Kidney (tissue), 14 donors: Measurements from ENCODE around the gene SHQ1. TPM values are rescaled to one million over a fixed set of nuclear protein-coding genes. Genes with fewer than 3 reads are reported as not detected.
"Not testable (repeated sequence)": the region's sequence is repeated elsewhere in the genome, so short reads cannot be mapped to it uniquely, and the experiment has no call there.

Source experiments
- DNase-seq, 5 donors: peaks; one replicate each; pipeline ENCODE4 v3.0.0-alpha.2; 2013 to 2020
- FAIRE-seq: peaks from 2 replicates; lab custom pipeline; 2012; peaks lifted over from hg19 to GRCh38; lab: Jason Lieb, UNC
- H3K27ac ChIP-seq, 2 donors: one replicate each; pipeline ENCODE4 v1.7.0; 2013; ENCODE audit warnings: low read depth in 2 of 2, low read length in 2 of 2, inconsistent platforms in 1 of 2
- H3K27me3 ChIP-seq: one replicate; pipeline ENCODE4 v1.7.1; 2013; ENCODE audit warnings: low read length, inconsistent platforms; ENCODE audit not compliant: control insufficient read depth, insufficient read depth
- H3K36me3 ChIP-seq, 3 donors: one replicate each; pipeline versions ENCODE4 v1.7.0 to v1.7.1; 2013; ENCODE audit warnings: low read length in 3 of 3, control low read depth in 1 of 3, inconsistent platforms in 1 of 3; ENCODE audit not compliant: insufficient read depth in 3 of 3, control insufficient read depth in 2 of 3
- H3K4me1 ChIP-seq, 3 donors: one replicate each; pipeline versions ENCODE4 v1.7.0 to v1.7.1; 2013; ENCODE audit warnings: low read length in 3 of 3, inconsistent platforms in 1 of 3, low read depth in 1 of 3; ENCODE audit not compliant: control insufficient read depth in 2 of 3, insufficient read depth in 2 of 3
- H3K4me3 ChIP-seq, 3 donors: one replicate each; pipeline versions ENCODE4 v1.7.0 to v1.8.1; 2013; ENCODE audit warnings: low read length in 3 of 3, control low read depth in 1 of 3, inconsistent platforms in 1 of 3
- H3K9ac ChIP-seq, 3 donors: one replicate each; pipeline versions ENCODE4 v1.7.0 to v1.7.1; 2013; ENCODE audit warnings: low read length in 3 of 3, control low read depth in 1 of 3, inconsistent platforms in 1 of 3
- H3K9me3 ChIP-seq, 3 donors: one replicate each; pipeline versions ENCODE4 v1.7.0 to v1.7.1; 2013; ENCODE audit warnings: low read length in 3 of 3, control low read depth in 1 of 3, inconsistent platforms in 1 of 3; ENCODE audit not compliant: control insufficient read depth in 2 of 3, insufficient read depth in 1 of 3
- CTCF ChIP-seq: IDR thresholded peaks from 3 replicates; pipeline ENCODE4 v1.5.1; 2012; ENCODE audit warnings: mild to moderate bottlenecking, moderate library complexity, borderline replicate concordance; ENCODE audit not compliant: insufficient read depth; ENCODE audit errors: extremely low read depth
- intact Hi-C: fragments of 100-400 bp; cut with DNase I; formaldehyde crosslinking; loops from one replicate; pipeline ENCODE4 v1.11.1; 2022
- polyA plus RNA-seq: library from polyadenylated mRNA; stranded (reverse); fragments of 350-450 nt; fragmentation: Illumina TruSeq; extraction: RNeasy Lipid Tissue Mini Kit (QIAGEN cat#74804); gene quantifications from one replicate; pipeline ENCODE4 v1.2.3, GENCODE V29; 2014; ENCODE audit warnings: low read depth, low replicate concordance; ENCODE audit not compliant: insufficient read depth
- total RNA-seq: library from RNA; stranded (reverse); fragmentation: NEBNext Ultra II Directional; extraction: Animal tissue kit (Norgen Biotek cat#: 25700); gene quantifications from one replicate; pipeline ENCODE4 v1.2.1, GENCODE V29; 2021
- donor health status: control.
- donor health status: control.
- donor health status: control.
- donor health status: control.
- donor health status: control.
- donor health status: DM: yes; HTN: yes; CAD: no.
- donor health status: Normal renal cell carcinoma (clear cell type).

SHQ1 gene
- total and polyA plus RNA-seq, 2 donors from 2014 or later: 8.1 to 23.1 TPM

- no peak for TF ChIP-seq CTCF
- H3K27me3 ChIP-seq: no peaks in the 10 kb centered on the region
- H3K36me3 ChIP-seq: no peaks in the 10 kb centered on the region
- H3K27ac ChIP-seq: no peak overlapping the region
- DNase-seq: no peak
- H3K4me1 ChIP-seq: no peaks in the 10 kb centered on the region
- H3K4me3 ChIP-seq: no peak overlapping the region
- no peak overlapping the region for H3K9ac ChIP-seq
- H3K9me3 ChIP-seq: no peaks in the 10 kb centered on the region
- intact Hi-C loops: no loop called here
- no peak for FAIRE-seq
Measured at GRCh38 chr3:72721683-72722381, 126.4 kb downstream of the SHQ1 start.

GRCh38 chr3:72720566-72720965, 127.7 kb downstream of the SHQ1 start:
- no peaks in the 10 kb centered on the region for H3K9me3 ChIP-seq
- H3K36me3 ChIP-seq: no peaks in the 10 kb centered on the region
- no peak overlapping the region for H3K4me3 ChIP-seq
- no peaks in the 10 kb centered on the region for H3K27me3 ChIP-seq
- no peak for TF ChIP-seq CTCF
- no peaks in the 10 kb centered on the region for H3K4me1 ChIP-seq
- H3K9ac ChIP-seq: no peak overlapping the region
- FAIRE-seq: no peak
- intact Hi-C loops: no loop called here
- no peak for DNase-seq
- H3K27ac ChIP-seq: no peak overlapping the region

- H3K4me1 ChIP-seq: no peaks in the 10 kb centered on the region
- no peaks in the 10 kb centered on the region for H3K27me3 ChIP-seq
- H3K36me3 ChIP-seq: no peaks in the 10 kb centered on the region
- no peak for TF ChIP-seq CTCF
- intact Hi-C loops: no loop called here
- FAIRE-seq: no peak
- no peak overlapping the region for H3K27ac ChIP-seq
- H3K9ac ChIP-seq: no peak overlapping the region
- H3K4me3 ChIP-seq: no peak overlapping the region
- H3K9me3 ChIP-seq: no peaks in the 10 kb centered on the region
- DNase-seq: no peak
Measured at GRCh38 chr3:72719137-72719536, 129.1 kb downstream of the SHQ1 start.

GRCh38 chr3:72714135-72714534, 134.1 kb downstream of the SHQ1 start:
- DNase-seq, intact Hi-C loops, H3K4me3 ChIP-seq, H3K27me3 ChIP-seq, FAIRE-seq, H3K4me1 ChIP-seq, H3K27ac ChIP-seq, H3K9me3 ChIP-seq, H3K9ac ChIP-seq, H3K36me3 ChIP-seq: not testable (repeated sequence)

GRCh38 chr3:72710471-72710870, 137.8 kb downstream of the SHQ1 start:
- FAIRE-seq, H3K9ac ChIP-seq, H3K4me1 ChIP-seq, H3K9me3 ChIP-seq, intact Hi-C loops, H3K36me3 ChIP-seq, H3K27ac ChIP-seq, DNase-seq, H3K27me3 ChIP-seq, H3K4me3 ChIP-seq: not testable (repeated sequence)
